ENCODE measurements around the gene ELFN1. TPM values are rescaled to one million over a fixed set of nuclear protein-coding genes. Genes with fewer than 3 reads are reported as not detected.

The ELFN1 gene
- total RNA-seq, 1 donor from 2014 or later: 1.4 TPM

- H3K36me3 ChIP-seq: no peaks in the 10 kb centered on the region
- H3K4me1 ChIP-seq: no peaks in the 10 kb centered on the region
- TF ChIP-seq CTCF (IDR thresholded peaks at IDR 0.05): no peak
- no peak overlapping the region for H3K4me3 ChIP-seq
- no peaks in the 10 kb centered on the region for H3K27me3 ChIP-seq (ENCODE audit: low read depth)
- H3K9me3 ChIP-seq: no peaks in the 10 kb centered on the region
- DNase-seq (peak; percentile 41), ATAC-seq (peak; percentile 18 to 28)
- H3K27ac ChIP-seq: no peak overlapping the region
- intact Hi-C loops (cut with DNase I): no loop called here
Measured at GRCh38 chr7:1693419-1693990, 23.4 kb downstream of the ELFN1 start.

GRCh38 chr7:1693991-1694524 is 24.0 kb downstream of the ELFN1 start:
- Histone ChIP-seq H3K4me1 (no peaks in the 10 kb centered on the region), H3K27ac (no peak overlapping the region), H3K4me3 (no peak overlapping the region), H3K27me3 (ENCODE audit: low read depth) (no peaks in the 10 kb centered on the region), H3K36me3 (no peaks in the 10 kb centered on the region), H3K9me3 (no peaks in the 10 kb centered on the region)
- ATAC-seq (no peak), DNase-seq (peak; percentile 38)
- no peak for TF ChIP-seq CTCF (IDR thresholded peaks at IDR 0.05)
- intact Hi-C loops (cut with DNase I): no loop called here

GRCh38 chr7:1694611-1695511 is 24.8 kb downstream of the ELFN1 start:
- no peaks in the 10 kb centered on the region for H3K9me3 ChIP-seq
- no peaks in the 10 kb centered on the region for H3K27me3 ChIP-seq (ENCODE audit: low read depth)
- DNase-seq (peak; percentile 34), ATAC-seq (no peak)
- no peak overlapping the region for H3K27ac ChIP-seq
- no peaks in the 10 kb centered on the region for H3K4me1 ChIP-seq
- no peak for TF ChIP-seq CTCF (IDR thresholded peaks at IDR 0.05)
- H3K4me3 ChIP-seq: no peak overlapping the region
- intact Hi-C loops (cut with DNase I): no loop called here
- H3K36me3 ChIP-seq: no peaks in the 10 kb centered on the region

GRCh38 chr7:1695800-1696454 is 25.9 kb downstream of the ELFN1 start:
- H3K27me3 ChIP-seq (ENCODE audit: low read depth): no peaks in the 10 kb centered on the region

More at GRCh38 chr7:1695800-1696454, 25.9 kb downstream of the ELFN1 start:
- no peaks in the 10 kb centered on the region for H3K36me3 ChIP-seq
- intact Hi-C loops (cut with DNase I): no loop called here
- no peaks in the 10 kb centered on the region for H3K9me3 ChIP-seq
- no peaks in the 10 kb centered on the region for H3K4me1 ChIP-seq
- no peak for DNase-seq
- H3K4me3 ChIP-seq: no peak overlapping the region
- TF ChIP-seq CTCF (IDR thresholded peaks at IDR 0.05): no peak
- H3K27ac ChIP-seq: no peak overlapping the region
- ATAC-seq: no peak

Measured in lower lobe of right lung (tissue), 2 donors.